WTC11 (cell line): ENCODE results near the gene TMEM95. TPM values are rescaled to one million over a fixed set of nuclear protein-coding genes. Genes with fewer than 3 reads are reported as not detected.

Experiments
- ARID4B ChIP-seq: sonication (generic); formaldehyde crosslinking; IDR thresholded peaks from 2 replicates; pipeline ENCODE4 v1.8.0; 2023; ENCODE audit warnings: missing genetic modification reagents, mild to moderate bottlenecking, borderline replicate concordance
- CBFB ChIP-seq: sonication (generic); formaldehyde crosslinking; IDR thresholded peaks from 2 replicates; pipeline ENCODE4 v1.8.1; 2022; ENCODE audit warnings: mild to moderate bottlenecking, low read depth, missing genetic modification reagents
- CDX4 ChIP-seq: fragments of 250-450 bp; sonication (Bioruptor Pico); IDR thresholded peaks from 2 replicates; pipeline ENCODE4 v1.9.0; 2021; ENCODE audit warnings: moderate library complexity, mild to moderate bottlenecking, inconsistent platforms, borderline replicate concordance
- E2F1 ChIP-seq: sonication (generic); formaldehyde crosslinking; IDR thresholded peaks from 2 replicates; pipeline ENCODE4 v1.8.0; 2022; ENCODE audit warnings: mild to moderate bottlenecking, missing genetic modification reagents
- E2F4 ChIP-seq: sonication (generic); formaldehyde crosslinking; IDR thresholded peaks from 2 replicates; pipeline ENCODE4 v1.8.1; 2022; ENCODE audit warnings: low read depth, mild to moderate bottlenecking, moderate library complexity, missing genetic modification reagents, borderline replicate concordance
- ESRRA ChIP-seq: sonication (generic); formaldehyde crosslinking; IDR thresholded peaks from 2 replicates; pipeline ENCODE4 v1.8.1; 2022; ENCODE audit warnings: mild to moderate bottlenecking, missing genetic modification reagents, borderline replicate concordance
- FOXJ3 ChIP-seq: sonication (generic); formaldehyde crosslinking; IDR thresholded peaks from 2 replicates; pipeline ENCODE4 v1.9.0; 2021; ENCODE audit warnings: missing genetic modification reagents, mild to moderate bottlenecking, borderline replicate concordance
- FOXP1 ChIP-seq: sonication (generic); formaldehyde crosslinking; IDR thresholded peaks from 2 replicates; pipeline ENCODE4 v1.8.0; 2022; ENCODE audit warnings: missing genetic modification reagents, mild to moderate bottlenecking, moderate library complexity, borderline replicate concordance
- HMGA2 ChIP-seq: fragments of 250-450 bp; sonication (Bioruptor Pico); IDR thresholded peaks from 2 replicates; pipeline ENCODE4 v1.4.0; 2021; ENCODE audit warnings: mild to moderate bottlenecking, moderate library complexity
- JUN ChIP-seq: sonication (generic); formaldehyde crosslinking; IDR thresholded peaks from 2 replicates; pipeline ENCODE4 v1.8.0; 2023; ENCODE audit warnings: mild to moderate bottlenecking, missing genetic modification reagents
- NFATC4 ChIP-seq: fragments of 250-450 bp; sonication (Bioruptor Pico); IDR thresholded peaks from 2 replicates; pipeline ENCODE4 v1.9.0; 2021; ENCODE audit warnings: mild to moderate bottlenecking
- NR1H2 ChIP-seq: sonication (generic); formaldehyde crosslinking; IDR thresholded peaks from 2 replicates; pipeline ENCODE4 v1.9.0; 2021; ENCODE audit warnings: mild to moderate bottlenecking, moderate library complexity, missing genetic modification reagents
- PRDM15 ChIP-seq: sonication (generic); formaldehyde crosslinking; IDR thresholded peaks from 2 replicates; pipeline ENCODE4 v1.8.0; 2022; ENCODE audit warnings: missing genetic modification reagents
- ZBTB21 ChIP-seq: sonication (generic); formaldehyde crosslinking; IDR thresholded peaks from 2 replicates; pipeline ENCODE4 v1.8.1; 2023; ENCODE audit warnings: mild to moderate bottlenecking, missing genetic modification reagents, borderline replicate concordance
- ZNF121 ChIP-seq: sonication (generic); formaldehyde crosslinking; IDR thresholded peaks from 2 replicates; pipeline ENCODE4 v1.8.0; 2023; ENCODE audit warnings: missing genetic modification reagents
- ZNF138 ChIP-seq: sonication (generic); formaldehyde crosslinking; conservative IDR thresholded peaks from 2 replicates; pipeline ENCODE4 v1.8.1; 2022; ENCODE audit warnings: mild to moderate bottlenecking, moderate library complexity, missing genetic modification reagents
- ZNF219 ChIP-seq: sonication (generic); formaldehyde crosslinking; IDR thresholded peaks from 2 replicates; pipeline ENCODE4 v1.8.0; 2023; ENCODE audit warnings: missing genetic modification reagents, mild to moderate bottlenecking, borderline replicate concordance
- ZNF396 ChIP-seq: fragments of 250-450 bp; sonication (Bioruptor Pico); IDR thresholded peaks from 2 replicates; pipeline ENCODE4 v1.8.0; 2021; ENCODE audit warnings: mild to moderate bottlenecking, moderate library complexity, borderline replicate concordance
- ZNF512 ChIP-seq: sonication (generic); formaldehyde crosslinking; IDR thresholded peaks from 2 replicates; pipeline ENCODE4 v1.8.1; 2022; ENCODE audit warnings: missing genetic modification reagents, borderline replicate concordance
- ZNF532 ChIP-seq: fragments of 250-450 bp; sonication (Bioruptor Pico); IDR thresholded peaks from 2 replicates; pipeline ENCODE4 v1.9.0; 2021; ENCODE audit warnings: mild to moderate bottlenecking, borderline replicate concordance
- total RNA-seq: library from RNA; stranded (reverse); gene quantifications from 3 replicates; pipeline ENCODE4 v1.2.3, GENCODE V29; 2021

Gene TMEM95
- total RNA-seq, 1 experiment from 2014 or later, result not detected

- TF ChIP-seq E2F4, result no peak
- TF ChIP-seq ZNF512 (CRISPR knock-in tag), result no peak
- TF ChIP-seq ARID4B (CRISPR knock-in tag), result peak; percentile 53; the same call in 1 of the 2 replicates
- TF ChIP-seq FOXP1 (CRISPR knock-in tag), result no peak
- TF ChIP-seq E2F1, result no peak
- TF ChIP-seq ESRRA, result no peak; the same call in 1 of the 2 replicates
- TF ChIP-seq NFATC4, result no peak
- no peak for TF ChIP-seq HMGA2 (CRISPR knock-in tag)
- no peak for TF ChIP-seq ZNF219 (CRISPR knock-in tag)
- TF ChIP-seq ZNF396, result no peak
- TF ChIP-seq ZNF532 (CRISPR knock-in tag), result no peak
- TF ChIP-seq ZNF121 (CRISPR knock-in tag), result no peak
- TF ChIP-seq CDX4 (CRISPR knock-in tag), result no peak
- peak; percentile 51; the same call in 1 of the 2 replicates for TF ChIP-seq PRDM15
- no peak for TF ChIP-seq NR1H2 (CRISPR knock-in tag)
- TF ChIP-seq ZBTB21, result peak; percentile 59
- TF ChIP-seq ZNF138 (CRISPR knock-in tag), result no peak
- no peak for TF ChIP-seq CBFB (CRISPR knock-in tag)
- TF ChIP-seq FOXJ3, result no peak
- no peak for TF ChIP-seq JUN (CRISPR knock-in tag)
Observed at GRCh38 chr17:7383742-7384488, 29.0 kb downstream of the TMEM95 start (continued).
